Measurements from ENCODE around the gene DAGLB.
"Not testable (repeated sequence)": the region's sequence is repeated elsewhere in the genome, so short reads cannot be mapped to it uniquely, and the experiment has no call there.

Gene DAGLB

GRCh38 chr7:6447581-6448199, at the start of gene DAGLB:
Gene DAGLB, minus strand, starts transcription at chr7:6447954. Its CDS starts 112 bp downstream, at chr7:6447842.
- DNase-seq (ENCODE audit: low read depth in 4 of 4, low spot score in 1 of 4): peak; percentile 92 to 95 (median 94)

- no peak for DNase-seq (ENCODE audit: low read depth in 4 of 4, low spot score in 1 of 4)
These were observed 49.8 kb upstream of the DAGLB start for GRCh38 chr7:6497637-6497905.

GRCh38 chr7:6496842-6497636, 49.3 kb upstream of the DAGLB start:
- DNase-seq (ENCODE audit: low read depth in 4 of 4, low spot score in 1 of 4): no peak

GRCh38 chr7:6495597-6496262, 48.0 kb upstream of the DAGLB start:
- DNase-seq (ENCODE audit: low read depth in 4 of 4, low spot score in 1 of 4): no peak

GRCh38 chr7:6494365-6494764, 46.6 kb upstream of the DAGLB start:
- no peak for DNase-seq (ENCODE audit: low read depth in 4 of 4, low spot score in 1 of 4)

GRCh38 chr7:6491194-6491593, 43.4 kb upstream of the DAGLB start:
- no peak for DNase-seq (ENCODE audit: low read depth in 4 of 4, low spot score in 1 of 4)

- no peak for DNase-seq (ENCODE audit: low read depth in 4 of 4, low spot score in 1 of 4)
These were observed 41.9 kb upstream of the DAGLB start for GRCh38 chr7:6489612-6490011.

GRCh38 chr7:6487184-6487545, 39.4 kb upstream of the DAGLB start:
- no peak for DNase-seq (ENCODE audit: low read depth in 4 of 4, low spot score in 1 of 4)

- no peak for DNase-seq (ENCODE audit: low read depth in 4 of 4, low spot score in 1 of 4)
These were observed 38.9 kb upstream of the DAGLB start for GRCh38 chr7:6486438-6487183.

- DNase-seq (ENCODE audit: low read depth in 4 of 4, low spot score in 1 of 4): no peak
These were observed 35.0 kb upstream of the DAGLB start for GRCh38 chr7:6482743-6483119.

GRCh38 chr7:6482307-6482706, 34.6 kb upstream of the DAGLB start:
- no peak for DNase-seq (ENCODE audit: low read depth in 4 of 4, low spot score in 1 of 4)

GRCh38 chr7:6481445-6481844, 33.7 kb upstream of the DAGLB start:
- no peak for DNase-seq (ENCODE audit: low read depth in 4 of 4, low spot score in 1 of 4)

GRCh38 chr7:6480323-6480660, 32.5 kb upstream of the DAGLB start:
- DNase-seq (ENCODE audit: low read depth in 4 of 4, low spot score in 1 of 4): no peak

- no peak for DNase-seq (ENCODE audit: low read depth in 4 of 4, low spot score in 1 of 4)
These were observed 31.3 kb upstream of the DAGLB start for GRCh38 chr7:6479067-6479466.

- no peak for DNase-seq (ENCODE audit: low read depth in 4 of 4, low spot score in 1 of 4)
These were observed 30.4 kb upstream of the DAGLB start for GRCh38 chr7:6478186-6478585.

GRCh38 chr7:6477318-6477660, 29.5 kb upstream of the DAGLB start:
- no peak for DNase-seq (ENCODE audit: low read depth in 4 of 4, low spot score in 1 of 4)

- DNase-seq (ENCODE audit: low read depth in 4 of 4, low spot score in 1 of 4): no peak
These were observed 29.0 kb upstream of the DAGLB start for GRCh38 chr7:6476596-6477317.

GRCh38 chr7:6475433-6476186, 27.9 kb upstream of the DAGLB start:
- no peak for DNase-seq (ENCODE audit: low read depth in 4 of 4, low spot score in 1 of 4)

- no peak for DNase-seq (ENCODE audit: low read depth in 4 of 4, low spot score in 1 of 4)
These were observed 18.1 kb upstream of the DAGLB start for GRCh38 chr7:6465862-6466261.

- DNase-seq (ENCODE audit: low read depth in 4 of 4, low spot score in 1 of 4): not testable (repeated sequence)
These were observed 15.9 kb upstream of the DAGLB start for GRCh38 chr7:6463609-6464008.
